Stimulated activated CD4-positive, alpha-beta T cell treated with anti-CD3 and anti-CD28 coated beads, TNF-alpha, amount 100 ng/mL, for 1 hour (primary cell): Measurements from ENCODE around the gene RAB3C.

Experiments used
- DNase-seq, 3 donors: peaks; one replicate each; pipeline ENCODE4 v3.0.0-alpha.2; 2020; ENCODE audit warnings: low read depth in 3 of 3, low spot score in 1 of 3

RAB3C gene

DNA sequence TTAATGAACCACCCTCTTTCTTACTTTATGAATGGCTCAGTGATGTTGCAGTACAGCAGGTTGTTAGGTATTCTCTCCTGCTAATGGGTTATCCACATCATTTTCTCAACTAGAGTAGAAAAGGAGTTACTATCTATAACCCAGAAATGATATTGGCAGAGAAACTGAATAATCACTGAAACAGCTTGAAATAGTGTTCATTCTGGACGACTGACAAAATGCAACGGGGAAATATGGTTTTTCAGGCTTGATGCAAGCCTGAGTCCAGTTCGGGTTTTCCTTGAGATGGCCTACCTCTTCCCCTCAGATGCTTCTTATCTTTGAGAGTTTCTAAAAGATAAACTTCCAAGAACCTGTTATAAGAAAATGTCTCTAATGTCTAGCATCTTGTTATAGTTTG, 187.3 kb downstream of the RAB3C start:
- DNase-seq = no peak

DNA sequence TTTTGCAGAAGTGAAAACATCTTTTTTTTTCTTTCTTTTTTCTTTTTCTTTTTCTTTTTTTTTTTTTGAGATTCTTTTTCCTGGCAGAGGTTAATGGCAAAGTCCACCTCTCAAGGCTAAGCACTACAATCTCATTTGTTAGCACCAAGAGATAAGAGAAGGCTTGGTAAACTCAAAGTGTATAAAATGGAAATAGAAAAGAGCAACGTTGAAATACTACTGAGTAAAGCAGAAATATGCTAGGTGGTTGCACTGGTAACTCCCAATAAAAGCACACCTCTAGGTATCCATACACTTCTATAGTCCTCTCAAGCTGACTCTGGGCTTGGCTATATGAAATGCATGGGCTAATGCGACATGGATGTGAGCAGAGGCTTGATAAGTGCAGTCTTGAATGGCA, 188.9 kb downstream of the RAB3C start:
- DNase-seq = no peak

DNA sequence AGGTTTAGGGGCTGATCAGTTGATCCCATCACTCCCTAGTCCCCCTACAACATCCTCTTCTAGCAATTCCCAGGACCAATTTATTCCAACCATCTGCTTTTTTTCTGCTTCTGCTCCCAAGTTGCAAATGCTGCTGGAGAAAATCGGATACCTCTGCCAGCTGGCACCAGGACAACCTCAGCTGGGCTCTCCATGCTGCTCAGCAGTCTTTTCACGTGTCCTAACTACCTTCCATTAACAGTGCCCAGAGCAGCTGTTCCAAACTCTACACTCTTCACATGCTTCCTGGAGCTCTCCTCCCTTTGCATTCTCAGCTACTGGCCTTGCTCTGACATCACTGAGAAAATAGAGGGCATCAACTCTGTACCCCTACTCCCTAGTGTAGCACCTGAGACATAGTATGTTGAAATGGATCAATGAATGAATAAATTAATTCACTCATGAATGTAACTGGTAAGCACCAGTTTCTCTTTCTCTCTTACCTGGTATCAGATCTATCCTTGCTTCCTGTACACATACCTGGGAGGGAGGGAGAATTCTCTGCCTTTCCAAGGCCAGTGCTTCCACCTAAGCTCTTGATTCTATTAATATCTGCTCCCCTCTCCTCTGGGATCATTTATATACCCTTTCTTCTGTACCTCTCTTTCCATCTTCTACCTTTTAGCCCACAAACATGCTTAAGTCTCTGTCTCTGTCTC, 191.0 kb downstream of the RAB3C start:
- DNase-seq = no peak

DNA sequence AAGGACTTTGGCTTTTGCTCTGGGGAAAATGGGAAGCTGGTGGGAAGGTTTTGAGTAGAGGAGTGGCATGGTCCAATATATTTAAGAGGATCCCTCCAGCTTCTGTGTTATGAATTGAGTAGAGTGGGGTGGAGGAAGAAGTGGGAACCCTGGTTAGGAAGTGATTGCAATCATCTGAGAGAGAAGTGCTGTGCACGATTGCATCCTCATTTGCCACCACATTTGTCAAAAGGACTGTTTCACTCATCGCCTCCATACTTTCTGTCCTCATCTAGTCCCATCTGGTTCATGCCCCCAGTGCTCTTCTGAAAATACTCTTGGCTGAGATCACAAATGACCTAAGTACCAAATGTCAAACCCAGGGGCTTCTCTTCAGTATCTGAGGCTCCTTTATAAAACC, 192.1 kb downstream of the RAB3C start:
- DNase-seq = no peak

DNA sequence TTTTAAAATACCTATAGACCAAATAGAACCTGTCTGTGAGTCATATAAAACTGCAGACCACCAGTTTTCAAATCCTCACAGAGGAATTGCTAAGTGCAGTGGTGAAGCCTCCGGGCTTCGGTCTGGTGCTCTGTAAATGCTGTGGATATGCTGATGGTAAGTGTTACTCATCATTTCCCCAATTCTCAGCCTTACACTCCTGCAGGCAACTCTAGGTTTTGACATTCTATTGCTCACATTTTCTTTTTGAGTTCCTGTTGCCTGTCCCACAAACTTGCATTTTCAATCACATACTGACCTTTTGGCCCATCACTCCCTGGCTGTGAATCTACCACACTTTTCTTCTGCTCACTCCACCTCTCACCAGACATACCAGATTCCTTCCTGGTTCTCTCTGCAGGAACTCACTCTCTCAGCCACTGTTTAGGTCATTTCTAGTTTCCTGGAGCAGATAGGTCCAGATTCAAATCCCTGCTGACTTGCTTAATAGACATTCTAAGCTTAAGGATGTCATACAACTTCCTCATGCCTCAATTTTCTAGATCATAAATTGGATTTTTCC, 192.9 kb downstream of the RAB3C start:
- no peak for DNase-seq

DNA sequence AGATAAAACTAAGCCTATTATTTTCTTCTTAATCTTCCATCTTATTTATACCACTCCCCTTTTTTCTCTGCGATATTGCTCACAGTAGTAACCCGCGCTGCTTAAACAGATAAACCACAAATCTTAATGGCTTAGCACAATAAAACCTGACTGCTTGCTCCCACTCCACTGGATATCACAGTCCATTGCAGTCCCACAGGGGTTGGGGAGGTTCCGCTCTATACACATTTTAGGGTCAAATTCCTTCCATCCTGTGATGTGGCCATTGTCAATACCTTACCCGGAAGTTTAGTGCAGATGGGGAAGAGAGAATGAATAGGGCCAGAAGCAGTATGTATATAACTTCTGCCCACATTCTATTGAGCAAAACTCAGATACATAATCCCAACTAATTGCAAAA, 193.7 kb downstream of the RAB3C start:
- no peak for DNase-seq

DNA sequence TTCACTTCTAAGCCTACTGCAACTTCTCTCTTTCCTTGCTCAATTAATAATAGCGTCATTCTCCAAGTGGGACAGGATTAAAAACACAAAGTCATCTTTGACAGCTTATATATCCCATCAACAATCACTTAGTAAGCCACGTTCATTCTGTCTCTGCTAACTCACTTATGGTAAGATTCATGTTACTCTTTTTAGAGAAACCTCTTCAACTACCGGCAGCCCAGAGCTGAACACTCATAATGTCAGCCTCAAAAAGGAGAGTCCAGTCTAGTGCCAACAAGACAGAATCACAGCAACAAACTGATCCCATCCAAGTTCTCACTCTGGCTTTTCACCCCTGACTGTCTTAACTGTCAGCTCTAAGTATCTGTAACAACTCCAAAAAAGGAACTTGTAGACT, 196.0 kb downstream of the RAB3C start:
- no peak for DNase-seq

DNA sequence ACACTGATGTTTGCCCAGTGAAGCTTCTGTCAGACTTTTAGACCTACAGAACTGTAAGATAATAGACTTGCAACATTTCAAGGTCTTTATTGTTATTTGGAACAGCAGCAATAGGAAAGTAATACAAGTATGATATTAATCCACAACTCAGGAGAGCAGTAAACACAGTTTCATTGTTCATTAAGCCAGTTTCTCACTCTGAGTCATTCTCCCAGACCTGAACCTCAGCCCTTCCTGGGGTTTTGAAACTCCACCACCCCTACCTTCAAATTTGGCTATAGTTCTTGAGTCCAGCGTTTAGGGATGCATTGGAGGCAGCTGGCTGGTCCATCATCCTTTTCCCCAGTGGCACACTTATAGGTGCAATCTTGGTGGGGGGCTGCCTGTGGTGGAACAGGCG, 203.2 kb downstream of the RAB3C start:
- DNase-seq = no peak

DNA sequence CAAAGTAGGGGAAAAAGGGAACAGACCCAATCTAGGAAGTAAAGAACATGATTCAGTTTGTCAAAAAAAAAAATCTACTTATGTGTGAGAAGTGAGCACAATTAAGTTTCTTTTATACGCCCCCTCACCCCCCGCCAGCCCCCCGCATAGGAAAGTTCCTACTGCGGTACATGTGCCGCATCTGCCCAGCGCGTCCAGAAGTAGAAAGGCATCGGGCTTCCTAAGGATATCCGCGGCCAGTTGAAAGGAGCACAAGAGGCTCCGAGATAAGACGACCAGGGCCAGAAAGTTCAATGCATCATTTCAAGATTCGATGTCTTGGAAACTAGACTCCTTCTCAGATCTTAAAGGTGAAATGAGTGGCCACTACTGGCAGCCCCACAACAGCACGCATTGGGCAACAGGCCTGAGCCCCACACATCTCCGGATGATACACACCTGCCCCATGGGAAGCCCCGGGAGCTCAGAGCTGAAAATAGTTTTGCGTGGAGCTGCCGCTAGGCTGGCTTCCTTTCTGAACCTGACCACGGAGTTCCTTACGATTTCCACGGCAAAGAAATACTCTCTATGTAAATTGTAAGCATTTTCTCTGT, 203.9 kb downstream of the RAB3C start:
- no peak for DNase-seq

DNA sequence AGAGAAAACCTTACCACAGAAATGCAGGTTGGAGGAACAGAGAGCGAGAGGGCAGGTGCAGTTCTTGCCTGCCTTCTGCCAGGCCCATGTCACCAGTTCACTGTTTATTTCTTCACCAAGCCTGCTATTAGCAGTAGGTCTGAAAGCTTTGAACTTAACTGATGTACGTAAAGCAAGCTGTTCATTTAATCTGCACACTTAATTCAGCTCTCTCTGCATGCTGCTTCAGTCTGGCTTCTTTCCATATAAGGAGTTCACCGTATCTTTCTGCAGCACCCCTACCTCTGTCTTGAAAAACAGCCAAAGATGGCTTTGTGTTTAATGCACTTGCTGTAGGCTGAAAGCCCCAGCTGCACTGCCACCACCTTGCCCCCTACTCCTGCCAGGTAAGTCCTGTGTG, 205.1 kb downstream of the RAB3C start:
- no peak for DNase-seq

DNA sequence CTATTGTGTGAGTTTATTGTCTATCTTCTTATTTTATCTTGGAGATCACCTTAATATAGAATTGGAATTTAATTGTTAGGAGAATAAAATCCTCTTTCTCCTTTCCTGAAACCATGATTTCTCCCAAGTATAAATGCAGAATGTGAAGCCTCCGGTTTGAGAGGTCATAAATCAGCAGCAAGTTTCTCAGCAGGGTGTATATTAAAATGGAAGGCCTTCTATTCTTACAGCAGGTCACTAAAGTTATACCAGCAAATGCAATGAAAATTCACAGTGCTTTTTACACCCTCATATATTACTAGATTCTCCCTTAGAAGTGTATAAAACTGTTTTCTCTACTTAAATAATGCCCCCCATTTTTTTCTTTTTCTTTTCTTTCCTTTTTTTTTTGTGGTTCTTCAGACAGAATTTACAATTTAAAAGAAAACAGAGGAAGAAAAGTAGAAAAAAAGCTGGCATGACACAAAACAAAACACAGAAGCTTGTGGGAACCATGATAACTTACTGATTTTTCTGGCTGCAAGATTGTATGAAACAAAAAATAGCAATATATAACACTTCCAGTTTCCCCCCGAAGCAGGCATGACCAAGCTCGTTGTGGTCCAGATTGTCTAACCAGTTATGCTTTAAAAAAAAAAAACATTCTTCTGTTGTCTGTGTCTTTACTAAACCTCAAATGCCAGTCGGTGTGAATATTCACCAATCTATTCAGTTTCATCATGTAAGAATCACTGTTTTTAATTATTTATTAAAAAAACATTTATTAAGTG, 211.2 kb downstream of the RAB3C start:
- DNase-seq = no peak

DNA sequence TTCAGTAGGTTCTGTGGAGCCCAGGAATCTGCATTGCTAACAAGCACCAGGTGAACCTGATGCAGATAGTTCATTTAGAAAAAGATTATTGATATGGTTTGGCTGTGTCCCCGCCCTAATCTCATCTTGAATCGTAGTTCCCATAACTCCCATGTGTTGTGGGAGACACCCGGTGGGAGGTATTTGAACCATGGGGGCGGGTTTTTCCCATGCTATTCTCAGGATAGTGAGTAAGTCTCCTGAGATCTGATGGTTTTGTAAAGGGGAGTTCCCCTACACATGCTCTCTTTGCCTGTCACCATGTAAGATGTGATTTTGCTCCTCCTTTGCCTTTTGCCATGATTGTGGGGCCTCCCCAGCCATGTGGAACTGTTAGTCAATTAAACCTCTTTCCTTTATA, 212.0 kb downstream of the RAB3C start:
- DNase-seq = no peak

DNA sequence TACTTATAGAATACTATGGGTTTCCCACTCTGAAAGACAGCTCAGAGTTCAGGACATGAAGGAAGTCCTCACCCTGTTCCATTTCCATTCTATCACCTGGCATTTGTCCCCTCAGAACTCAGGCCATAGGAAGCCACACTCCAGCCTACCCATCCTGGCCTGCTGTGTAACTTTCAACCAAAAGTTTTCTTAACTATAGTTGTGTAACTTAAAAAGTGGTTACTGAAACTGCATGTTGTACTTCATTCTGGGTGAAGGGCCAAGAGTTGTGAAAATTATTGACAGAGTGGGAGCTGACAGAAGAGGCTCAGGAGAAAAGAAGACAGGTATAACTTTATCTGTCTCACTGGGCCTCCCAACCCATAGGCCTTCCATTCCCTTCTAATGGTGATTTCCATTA, 212.5 kb downstream of the RAB3C start:
- DNase-seq = no peak

DNA sequence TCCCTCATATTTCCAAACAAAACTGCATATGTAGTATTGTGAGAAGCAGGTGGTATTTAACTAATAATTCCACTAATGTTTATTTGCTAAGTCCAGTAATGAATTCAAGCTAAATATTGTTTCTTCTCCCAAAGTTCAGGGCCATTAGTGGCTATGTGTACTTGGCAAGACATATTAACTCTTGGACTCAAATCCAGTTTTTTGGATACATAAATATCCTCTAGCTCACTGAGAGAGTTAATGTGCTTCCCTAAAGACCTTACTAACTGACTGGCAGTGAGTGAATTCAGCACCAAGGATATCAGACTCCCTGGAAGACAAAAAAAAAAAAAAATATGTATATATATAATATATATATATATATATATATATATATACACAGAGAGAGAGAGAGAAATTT, 214.1 kb downstream of the RAB3C start:
- no peak for DNase-seq

DNA sequence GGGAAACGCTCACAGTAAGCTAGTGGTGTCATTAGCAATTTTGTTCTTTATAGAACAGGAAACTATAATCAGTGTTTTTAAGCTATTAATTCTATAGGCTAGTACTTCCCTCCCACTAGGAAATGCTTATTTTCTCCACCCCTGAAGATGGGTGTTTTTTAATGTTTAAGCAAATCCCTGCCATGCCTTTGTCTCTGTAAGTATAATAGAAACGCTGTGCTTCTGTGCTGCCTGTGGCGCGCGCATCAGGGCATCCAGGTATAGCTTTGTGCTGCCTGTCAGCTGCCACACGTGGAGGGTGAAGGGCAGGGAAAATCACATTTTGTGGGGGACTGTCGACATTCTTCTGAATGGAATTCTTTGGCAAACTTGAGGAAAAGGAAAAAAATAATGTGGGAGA, 217.5 kb downstream of the RAB3C start:
- no peak for DNase-seq

DNA sequence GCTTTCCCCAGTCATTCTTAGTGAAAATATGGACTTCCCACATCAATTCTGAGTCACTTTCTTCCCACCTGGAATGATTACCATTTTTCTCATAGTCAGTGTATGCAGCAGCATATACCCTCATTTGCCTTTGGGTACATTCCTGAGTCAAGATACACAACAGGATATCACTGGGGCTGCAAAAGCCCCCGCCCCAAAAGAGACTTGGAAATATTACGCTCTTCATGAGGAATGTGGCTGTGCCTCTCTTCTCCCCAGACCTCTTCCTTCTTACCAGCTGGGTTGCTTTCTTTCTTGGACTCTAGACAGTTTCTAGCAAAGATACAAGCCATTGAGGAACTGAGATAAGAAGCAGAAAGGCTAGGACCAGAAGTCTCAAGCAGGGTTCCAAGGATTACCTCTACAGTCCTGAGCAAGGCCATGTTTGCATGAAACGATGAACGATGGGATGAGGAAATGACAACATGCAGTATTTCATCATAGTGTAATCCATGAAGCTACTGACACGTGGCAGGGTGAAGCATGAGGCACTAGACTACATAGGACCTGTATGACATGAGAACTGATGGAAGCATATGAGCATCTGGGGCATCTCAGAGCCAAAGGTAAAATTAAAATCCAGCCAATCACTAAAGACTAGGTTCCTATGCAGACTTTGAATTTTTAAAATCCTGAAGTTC, 218.1 kb downstream of the RAB3C start:
- no peak for DNase-seq

DNA sequence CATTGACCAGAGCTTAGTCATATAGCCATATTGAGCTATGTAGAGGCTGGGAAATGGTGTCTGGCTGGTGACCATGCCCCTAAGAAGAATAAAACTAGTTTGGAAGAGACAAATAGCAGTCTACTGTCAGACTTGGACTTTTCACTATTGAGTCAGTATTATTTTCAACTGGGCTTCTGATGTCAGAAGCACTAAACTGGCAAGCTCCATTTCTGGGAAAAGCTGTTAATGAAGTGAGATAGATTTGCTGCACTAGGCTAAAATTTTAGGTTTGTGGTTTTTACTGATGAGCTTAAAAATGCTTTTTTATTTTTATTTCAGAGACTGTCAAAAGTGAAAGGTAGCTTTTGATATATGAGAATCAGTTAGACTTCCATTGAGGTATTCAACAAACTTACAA, 220.2 kb downstream of the RAB3C start:
- DNase-seq = no peak

DNA sequence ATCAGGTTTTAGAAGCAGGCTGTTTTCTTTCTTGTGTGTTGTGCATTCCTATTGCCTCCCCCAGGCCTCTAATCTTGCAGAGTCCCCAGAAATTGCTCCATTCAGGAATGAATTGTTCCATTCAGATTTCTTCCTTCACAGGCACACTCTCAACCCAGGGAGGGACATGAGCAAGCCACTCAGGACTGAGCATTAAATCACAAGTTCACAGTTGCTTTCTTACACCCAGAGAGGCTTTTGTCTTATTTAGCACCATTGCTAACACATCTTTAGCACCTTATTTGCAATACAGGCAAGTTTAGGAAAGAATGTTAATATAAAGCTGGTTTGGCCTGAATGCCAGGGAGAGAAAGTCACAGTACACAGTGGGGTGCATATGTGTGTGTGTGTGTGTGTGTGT, 221.4 kb downstream of the RAB3C start:
- no peak for DNase-seq

DNA sequence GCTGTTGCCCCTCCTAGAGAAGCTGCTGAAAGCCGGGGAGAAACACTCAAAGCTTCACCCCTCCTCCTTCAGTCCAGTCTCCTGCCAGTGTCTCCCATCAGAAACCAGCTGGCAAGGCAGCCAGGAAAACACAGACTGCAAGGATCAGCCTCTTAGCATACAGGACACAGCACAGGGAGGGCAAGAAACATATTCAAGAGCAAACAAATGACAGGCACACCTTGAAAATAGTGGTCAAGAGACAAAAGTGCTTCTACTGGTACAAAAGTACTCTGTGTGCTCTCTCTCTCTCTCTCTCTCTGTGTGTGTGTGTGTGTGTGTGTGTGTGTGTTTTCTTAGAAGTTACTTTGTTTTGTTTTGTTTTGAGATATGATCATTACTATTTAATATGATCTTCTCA, 227.2 kb downstream of the RAB3C start:
- no peak for DNase-seq

DNA sequence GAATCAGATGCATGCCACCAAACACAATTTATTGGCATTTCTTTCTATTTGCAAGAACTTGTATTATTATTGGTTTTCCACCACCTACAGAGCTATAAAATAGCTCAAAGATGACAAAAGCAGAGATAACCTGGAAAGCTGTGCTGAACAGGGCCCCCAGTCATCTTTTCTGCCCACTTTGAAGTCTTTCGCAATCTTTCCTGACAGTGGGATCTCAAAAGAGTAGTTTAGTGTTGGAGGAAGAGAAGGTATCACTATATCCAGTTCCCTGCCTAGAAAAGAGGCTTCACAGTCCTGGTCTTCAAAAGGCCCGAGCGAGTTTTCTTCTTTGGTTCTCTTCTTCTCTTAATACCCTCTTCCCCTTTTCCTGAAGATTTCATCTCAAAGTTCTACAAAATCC, 231.0 kb downstream of the RAB3C start:
- no peak for DNase-seq

DNA sequence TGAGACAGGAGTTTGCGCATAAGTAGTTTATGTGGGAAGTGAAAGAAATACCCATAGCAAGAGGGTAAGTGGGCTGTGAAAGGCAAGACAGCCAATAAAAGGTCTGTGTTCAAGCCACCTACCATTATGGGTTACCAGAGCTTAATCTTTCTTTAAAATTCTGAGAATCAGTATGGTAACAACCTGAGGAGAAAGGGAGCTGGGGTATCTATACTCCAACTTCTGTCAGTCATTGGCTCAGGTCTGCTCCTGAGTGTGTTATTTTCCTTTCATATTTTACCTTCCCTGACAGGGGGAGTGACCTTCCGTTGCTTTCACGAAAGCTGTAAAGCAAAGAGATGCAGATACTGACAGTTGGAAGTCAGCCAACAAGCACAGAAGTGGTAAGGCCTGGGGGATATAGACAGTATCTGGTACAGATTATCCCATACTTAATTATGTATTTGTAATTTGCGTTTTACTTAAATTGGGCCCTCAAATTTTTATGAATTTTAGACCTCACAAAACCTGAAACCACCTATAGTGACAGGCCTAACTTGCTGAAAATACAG, 233.4 kb downstream of the RAB3C start:
- no peak for DNase-seq
